Osteoblast (primary cell): Measurements from ENCODE around the gene RNF19B. TPM values are rescaled to one million over a fixed set of nuclear protein-coding genes. Genes with fewer than 3 reads are reported as not detected.

ENCODE experiments used
- DNase-seq: peaks from one replicate; pipeline ENCODE4 v3.0.0; 2011; ENCODE audit warnings: low spot score, mixed read lengths; ENCODE audit not compliant: insufficient read length; ENCODE audit errors: missing footprints
- H2AFZ ChIP-seq: 2 replicates; pipeline ENCODE4 v1.6.0; 2011; ENCODE audit warnings: mild to moderate bottlenecking, low read length
- H3K27ac ChIP-seq: 2 replicates; pipeline ENCODE4 v1.5.1; 2011; ENCODE audit warnings: mild to moderate bottlenecking, low read depth, low read length, moderate library complexity
- H3K27me3 ChIP-seq: 2 replicates; pipeline ENCODE4 v1.6.0; 2012; ENCODE audit warnings: mild to moderate bottlenecking, control low read depth, inconsistent platforms, low read length, moderate library complexity; ENCODE audit not compliant: insufficient read depth
- H3K36me3 ChIP-seq: 2 replicates; pipeline ENCODE4 v1.5.1; 2011; ENCODE audit warnings: mild to moderate bottlenecking, low read length, control low read depth, moderate library complexity; ENCODE audit not compliant: insufficient read depth
- H3K4me1 ChIP-seq: 2 replicates; pipeline ENCODE4 v1.5.1; 2011; ENCODE audit warnings: mild to moderate bottlenecking, low read length, control low read depth, moderate library complexity; ENCODE audit not compliant: insufficient read depth
- H3K4me2 ChIP-seq: 2 replicates; pipeline ENCODE4 v1.6.0; 2011; ENCODE audit warnings: mild to moderate bottlenecking, low read length; ENCODE audit not compliant: insufficient read depth
- H3K4me3 ChIP-seq: fragments of 200-600 bp; sonication (generic); 3 replicates; pipeline ENCODE4 v1.5.1; 2012; ENCODE audit warnings: mild to moderate bottlenecking, low read length, inconsistent platforms; ENCODE audit not compliant: insufficient read depth
- H3K79me2 ChIP-seq: 2 replicates; pipeline ENCODE4 v1.6.0; 2012; ENCODE audit warnings: mild to moderate bottlenecking, low read length, control low read depth, inconsistent platforms; ENCODE audit not compliant: insufficient read depth
- H3K9me3 ChIP-seq: 2 replicates; pipeline ENCODE4 v1.5.1; 2011; ENCODE audit warnings: low read depth, low read length, control low read depth
- H4K20me1 ChIP-seq: 2 replicates; pipeline ENCODE4 v1.6.0; 2012; ENCODE audit warnings: mild to moderate bottlenecking, low read length, control low read depth; ENCODE audit not compliant: insufficient read depth
- total RNA-seq: library from RNA; depleted of rRNA; stranded (reverse); fragments of >200 nt; gene quantifications from 2 replicates; pipeline ENCODE4 v1.2.3, GENCODE V29; 2012
- TF ChIP-seq, protein P1 (sequence below): IDR thresholded peaks from 2 replicates; pipeline ENCODE4 v1.5.1; 2011; ENCODE audit warnings: mild to moderate bottlenecking, low read depth, low read length, moderate library complexity; ENCODE audit errors: extremely low read depth

Gene RNF19B
- total RNA-seq, 1 donor, result 14.5 TPM

DNA sequence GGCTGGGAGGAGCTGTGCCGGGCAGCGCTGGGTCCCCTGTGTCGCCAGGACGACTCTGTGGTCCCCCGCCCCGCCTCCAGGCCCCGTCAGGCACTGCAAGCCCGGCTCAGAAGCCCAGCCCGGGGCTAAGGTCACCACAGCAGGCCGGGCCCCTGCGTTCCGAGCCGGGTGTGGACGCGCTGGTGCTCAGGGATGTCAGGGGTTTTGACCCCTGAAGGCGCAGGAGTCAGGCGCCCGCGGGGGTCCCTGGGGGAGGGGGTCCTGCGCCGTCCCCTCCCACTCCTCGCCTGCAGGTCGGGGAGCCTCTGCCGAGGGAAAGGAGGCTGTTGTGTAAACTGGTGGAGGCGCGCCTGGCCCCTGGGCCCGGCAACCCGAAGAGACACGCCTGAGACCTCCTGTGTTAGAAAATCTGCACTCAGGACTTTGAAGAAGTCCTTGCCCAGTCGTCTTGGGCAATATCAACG lies 39.7 kb downstream of the RNF19B start:
- Histone ChIP-seq H3K79me2 (no peaks in the 10 kb centered on the region), H4K20me1 (no peaks in the 10 kb centered on the region), H3K4me3 (no peak overlapping the region), H3K4me2 (peak overlapping the region; percentile 27), H3K36me3 (no peaks in the 10 kb centered on the region), H3K9me3 (no peaks in the 10 kb centered on the region), H3K4me1 (peaks cover 4% of the 10 kb centered on the region), H2AFZ (peak overlapping the region; percentile 23), H3K27ac (no peak overlapping the region), H3K27me3 (peaks cover 3% of the 10 kb centered on the region)
- TF ChIP-seq, protein P1, sequence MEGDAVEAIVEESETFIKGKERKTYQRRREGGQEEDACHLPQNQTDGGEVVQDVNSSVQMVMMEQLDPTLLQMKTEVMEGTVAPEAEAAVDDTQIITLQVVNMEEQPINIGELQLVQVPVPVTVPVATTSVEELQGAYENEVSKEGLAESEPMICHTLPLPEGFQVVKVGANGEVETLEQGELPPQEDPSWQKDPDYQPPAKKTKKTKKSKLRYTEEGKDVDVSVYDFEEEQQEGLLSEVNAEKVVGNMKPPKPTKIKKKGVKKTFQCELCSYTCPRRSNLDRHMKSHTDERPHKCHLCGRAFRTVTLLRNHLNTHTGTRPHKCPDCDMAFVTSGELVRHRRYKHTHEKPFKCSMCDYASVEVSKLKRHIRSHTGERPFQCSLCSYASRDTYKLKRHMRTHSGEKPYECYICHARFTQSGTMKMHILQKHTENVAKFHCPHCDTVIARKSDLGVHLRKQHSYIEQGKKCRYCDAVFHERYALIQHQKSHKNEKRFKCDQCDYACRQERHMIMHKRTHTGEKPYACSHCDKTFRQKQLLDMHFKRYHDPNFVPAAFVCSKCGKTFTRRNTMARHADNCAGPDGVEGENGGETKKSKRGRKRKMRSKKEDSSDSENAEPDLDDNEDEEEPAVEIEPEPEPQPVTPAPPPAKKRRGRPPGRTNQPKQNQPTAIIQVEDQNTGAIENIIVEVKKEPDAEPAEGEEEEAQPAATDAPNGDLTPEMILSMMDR, result no peak
- DNase-seq, result no peak

DNA sequence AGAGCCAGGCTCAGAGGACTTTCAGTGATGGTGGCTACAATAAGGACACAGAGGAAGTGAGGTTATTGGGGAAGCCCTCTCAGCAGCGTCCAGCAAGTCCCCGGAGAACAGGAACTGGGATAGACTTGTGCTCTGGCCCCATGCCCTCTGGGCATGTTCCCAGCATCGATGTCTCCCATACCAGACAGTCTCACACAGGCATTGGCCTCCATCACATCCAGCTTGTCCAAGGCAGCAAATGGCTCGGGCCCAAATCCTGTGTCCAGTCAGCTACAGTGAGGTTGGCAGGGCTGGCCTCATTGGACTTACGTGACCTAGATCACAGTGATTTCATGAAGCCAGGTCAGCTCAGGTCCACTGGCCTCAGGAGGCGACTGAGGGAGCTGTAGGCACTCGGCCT lies 43.8 kb downstream of the RNF19B start:
- no peak for DNase-seq
- TF ChIP-seq, protein P1, result no peak
- H2AFZ ChIP-seq, result no peak overlapping the region

DNA sequence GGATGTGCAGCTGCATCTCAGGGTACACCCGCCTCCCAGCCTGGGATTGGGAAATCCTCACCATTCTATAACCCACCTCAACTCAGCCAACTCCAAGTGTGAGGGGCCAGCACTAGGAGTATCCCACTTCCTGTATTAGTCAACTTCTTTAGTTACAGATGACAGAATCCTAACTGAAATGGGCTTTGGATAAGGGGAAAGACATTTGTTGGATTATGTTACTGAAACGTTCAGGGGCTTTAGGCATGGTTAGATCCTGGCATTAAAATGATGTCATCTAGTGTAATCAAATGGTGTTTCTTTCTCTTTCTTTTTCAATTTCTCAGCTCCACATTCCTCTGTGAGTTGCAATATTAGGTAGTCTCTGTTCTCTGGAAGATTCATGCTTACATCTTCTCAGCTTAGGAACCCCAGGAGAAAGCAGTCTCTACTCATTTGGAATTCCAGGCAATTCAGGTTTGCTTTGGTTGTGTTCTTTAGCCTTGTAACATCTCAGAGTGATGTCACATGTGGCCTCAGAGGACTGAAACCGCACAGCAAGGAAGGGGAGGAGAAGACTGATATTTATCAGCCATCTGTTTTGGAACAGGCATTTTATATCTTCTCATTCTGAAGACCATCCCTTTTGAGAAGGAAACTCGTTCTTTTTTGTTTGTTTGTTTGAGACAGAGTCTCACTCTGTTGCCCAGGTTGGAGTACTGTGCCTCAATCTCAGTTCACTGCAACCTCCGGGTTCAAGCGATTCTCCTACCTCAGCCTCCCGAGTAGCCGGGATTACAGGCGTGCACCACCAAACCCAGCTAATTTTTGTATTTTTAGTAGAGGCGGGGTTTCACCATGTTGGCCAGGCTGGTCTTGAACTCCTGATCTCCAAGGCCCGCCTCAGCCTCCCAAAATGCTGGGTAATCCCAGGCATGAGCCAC lies 44.5 kb downstream of the RNF19B start:
- H3K36me3 ChIP-seq, result no peaks in the 10 kb centered on the region
- peak overlapping the region; percentile 58 for H3K4me2 ChIP-seq
- peaks cover 3% of the 10 kb centered on the region for H3K27me3 ChIP-seq
- peaks cover 12% of the 10 kb centered on the region for H3K4me1 ChIP-seq
- no peaks in the 10 kb centered on the region for H4K20me1 ChIP-seq
- peak overlapping the region; percentile 66 for H2AFZ ChIP-seq
- no peak overlapping the region for H3K4me3 ChIP-seq
- DNase-seq, result peak; percentile 66
- H3K79me2 ChIP-seq, result no peaks in the 10 kb centered on the region
- H3K9me3 ChIP-seq, result no peaks in the 10 kb centered on the region
- no peak overlapping the region for H3K27ac ChIP-seq
- TF ChIP-seq, protein P1, result no peak

More for the DNA sequence above, 43.8 kb downstream of the RNF19B start:
- no peaks in the 10 kb centered on the region for H3K36me3 ChIP-seq
- peaks cover 11% of the 10 kb centered on the region for H3K4me1 ChIP-seq
- H3K4me2 ChIP-seq, result no peak overlapping the region
- no peak overlapping the region for H3K4me3 ChIP-seq
- H3K27me3 ChIP-seq, result peaks cover 3% of the 10 kb centered on the region
- H3K79me2 ChIP-seq, result no peaks in the 10 kb centered on the region
- no peaks in the 10 kb centered on the region for H4K20me1 ChIP-seq
- no peaks in the 10 kb centered on the region for H3K9me3 ChIP-seq
- H3K27ac ChIP-seq, result no peak overlapping the region

DNA sequence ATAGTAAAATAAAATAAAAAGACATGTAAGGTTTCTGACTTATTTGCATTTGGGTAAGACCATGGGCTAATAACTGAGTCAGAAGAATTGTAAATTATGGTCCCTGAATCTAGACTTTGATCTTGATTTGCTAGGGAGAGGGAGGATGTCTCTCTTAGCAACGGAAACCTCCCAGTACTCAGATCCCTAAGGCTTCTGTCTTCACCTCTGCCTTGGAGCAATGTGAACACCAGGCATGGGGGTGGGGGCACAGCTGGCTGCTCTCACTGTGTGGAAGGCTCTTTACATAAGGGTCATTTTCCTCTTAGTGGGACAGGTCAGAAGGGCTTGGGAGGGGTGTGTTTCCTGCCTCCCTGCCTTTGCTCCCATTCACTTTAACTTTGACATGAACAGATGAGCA lies 46.4 kb downstream of the RNF19B start:
- no peak overlapping the region for H3K4me2 ChIP-seq
- no peaks in the 10 kb centered on the region for H3K36me3 ChIP-seq
- H3K4me3 ChIP-seq, result no peak overlapping the region
- H3K9me3 ChIP-seq, result no peaks in the 10 kb centered on the region
- H4K20me1 ChIP-seq, result no peaks in the 10 kb centered on the region
- TF ChIP-seq, protein P1, result no peak
- no peak overlapping the region for H3K27ac ChIP-seq
- H3K79me2 ChIP-seq, result no peaks in the 10 kb centered on the region
- no peak for DNase-seq
- no peak overlapping the region for H2AFZ ChIP-seq
- H3K27me3 ChIP-seq, result no peaks in the 10 kb centered on the region
- peaks cover 12% of the 10 kb centered on the region for H3K4me1 ChIP-seq
